Karpas-422 (cell line): ENCODE results near the gene INS. TPM values are rescaled to one million over a fixed set of nuclear protein-coding genes. Genes with fewer than 3 reads are reported as not detected.

Source experiments
- DNase-seq: peaks from one replicate; pipeline ENCODE4 v3.0.0-alpha.2; 2015
- H2AFZ ChIP-seq: fragments of 200-600 bp; sonication (generic); 2 replicates; pipeline ENCODE4 v1.6.1; 2014; ENCODE audit warnings: antibody characterized with exemption, low read length, mixed read lengths
- H3K27ac ChIP-seq: fragments of 200-600 bp; sonication (generic); 2 replicates; pipeline ENCODE4 v1.5.1; 2014; ENCODE audit warnings: mild to moderate bottlenecking, low read length, moderate library complexity
- H3K27me3 ChIP-seq: fragments of 200-600 bp; sonication (generic); 2 replicates; pipeline ENCODE4 v1.6.1; 2014; ENCODE audit warnings: low read length, mixed read lengths
- H3K36me3 ChIP-seq: fragments of 200-600 bp; sonication (generic); 2 replicates; pipeline ENCODE4 v1.6.1; 2014; ENCODE audit warnings: low read length, mixed read lengths; ENCODE audit not compliant: insufficient read depth
- H3K4me1 ChIP-seq: fragments of 200-600 bp; sonication (generic); 2 replicates; pipeline ENCODE4 v1.6.1; 2014; ENCODE audit warnings: mild to moderate bottlenecking, low read length, mixed read lengths
- H3K4me2 ChIP-seq: fragments of 200-600 bp; sonication (generic); 2 replicates; pipeline ENCODE4 v1.6.1; 2014; ENCODE audit warnings: low read length, low read depth, mild to moderate bottlenecking; ENCODE audit not compliant: poor library complexity, severe bottlenecking
- H3K4me3 ChIP-seq: fragments of 200-600 bp; sonication (generic); 2 replicates; pipeline ENCODE4 v1.5.1; 2014; ENCODE audit warnings: mild to moderate bottlenecking, antibody characterized with exemption, low read length, mixed read lengths
- H3K79me2 ChIP-seq: fragments of 200-600 bp; sonication (generic); 2 replicates; pipeline ENCODE4 v1.6.1; 2014; ENCODE audit warnings: mild to moderate bottlenecking, low read length, mixed read lengths
- H3K9ac ChIP-seq: fragments of 200-600 bp; sonication (generic); 2 replicates; pipeline ENCODE4 v1.6.0; 2014; ENCODE audit warnings: low read length
- H3K9me2 ChIP-seq: fragments of 200-600 bp; sonication (generic), shearing (Covaris generic); replicated peaks from 2 replicates; pipeline ENCODE4 v1.6.0; 2014; ENCODE audit warnings: mild to moderate bottlenecking, low read length, moderate library complexity; ENCODE audit not compliant: insufficient read depth
- H3K9me3 ChIP-seq: fragments of 300-700, 200-600 bp; sonication (generic); 2 replicates; pipeline ENCODE4 v1.6.1; 2014; ENCODE audit warnings: low read length, mixed read lengths
- H4K20me1 ChIP-seq: fragments of 200-600 bp; sonication (generic); 2 replicates; pipeline ENCODE4 v1.6.1; 2014; ENCODE audit warnings: mild to moderate bottlenecking, antibody characterized with exemption, low read length, low read depth; ENCODE audit not compliant: insufficient read depth
- total RNA-seq: library from RNA; depleted of rRNA; stranded (reverse); fragments of >200 nt; shearing (Covaris generic); gene quantifications from 2 replicates; pipeline ENCODE4 v1.2.3, GENCODE V29; 2014; ENCODE audit warnings: low replicate concordance

The INS gene
- total RNA-seq, 1 experiment from 2014 or later: not detected

- H4K20me1 ChIP-seq: no peaks in the 10 kb centered on the region
- no peak overlapping the region for H3K4me3 ChIP-seq
- H2AFZ ChIP-seq: no peak overlapping the region
- H3K9ac ChIP-seq: no peak overlapping the region
- H3K9me2 ChIP-seq: no peaks in the 10 kb centered on the region
- no peaks in the 10 kb centered on the region for H3K36me3 ChIP-seq
- H3K4me2 ChIP-seq: no peak overlapping the region
- no peak overlapping the region for H3K27ac ChIP-seq
- H3K9me3 ChIP-seq: no peaks in the 10 kb centered on the region
- no peak for DNase-seq
- H3K79me2 ChIP-seq: no peaks in the 10 kb centered on the region
- H3K4me1 ChIP-seq: no peaks in the 10 kb centered on the region
- H3K27me3 ChIP-seq: no peaks in the 10 kb centered on the region
These were observed 17.6 kb downstream of the INS start for GRCh38 chr11:2143477-2143798.

DNA sequence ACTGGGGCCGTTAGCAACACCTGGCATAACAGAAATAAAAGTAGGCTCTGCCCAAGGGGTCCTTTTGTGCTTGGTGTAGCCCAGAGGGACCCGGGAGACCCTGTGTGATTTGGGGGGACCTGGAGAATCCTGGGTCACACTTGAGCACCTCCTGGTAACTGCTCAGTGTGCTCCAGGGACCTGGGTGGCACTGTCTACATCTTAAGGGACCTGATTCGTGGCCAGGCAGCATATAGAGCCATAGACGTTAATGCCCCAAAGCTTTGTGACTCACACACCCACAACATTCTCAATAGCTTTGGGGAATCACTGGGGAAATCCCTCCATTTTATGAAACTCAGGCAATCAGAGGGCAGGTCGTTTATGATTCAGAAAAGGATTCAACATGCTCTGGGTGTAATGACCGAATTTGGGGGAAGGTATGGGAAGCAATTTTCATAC is 18.2 kb downstream of the INS start:
- Histone ChIP-seq H3K4me3 (no peak overlapping the region), H3K36me3 (no peaks in the 10 kb centered on the region), H3K4me1 (no peaks in the 10 kb centered on the region), H3K9me2 (no peaks in the 10 kb centered on the region), H2AFZ (no peak overlapping the region), H3K79me2 (no peaks in the 10 kb centered on the region), H3K9ac (no peak overlapping the region), H3K27me3 (no peaks in the 10 kb centered on the region), H3K9me3 (no peaks in the 10 kb centered on the region), H4K20me1 (no peaks in the 10 kb centered on the region), H3K27ac (no peak overlapping the region), H3K4me2 (no peak overlapping the region)
- no peak for DNase-seq

DNA sequence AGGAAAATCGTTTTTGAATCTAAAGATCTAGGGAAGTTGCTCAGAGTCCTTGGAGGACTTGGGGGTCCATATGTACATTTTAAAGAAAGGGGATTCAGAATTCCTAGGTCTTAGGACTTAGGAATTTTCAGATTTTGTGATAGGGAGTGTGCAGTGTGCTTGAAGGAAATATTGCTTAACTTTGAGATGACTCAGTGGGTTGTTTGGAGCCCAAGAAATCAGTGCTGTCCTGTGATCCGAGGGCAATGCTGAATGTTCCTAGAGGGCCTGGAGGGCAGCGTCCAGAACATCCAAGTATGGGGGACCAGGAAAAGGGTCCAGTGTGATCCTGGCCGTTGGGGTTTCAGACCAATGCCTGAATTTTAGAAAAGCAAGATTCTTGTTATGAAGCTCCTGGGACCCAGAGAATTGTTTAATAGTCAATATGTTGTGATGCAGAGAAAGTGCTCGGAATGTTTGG is 18.7 kb downstream of the INS start:
- H3K4me1 ChIP-seq: no peaks in the 10 kb centered on the region
- H3K27ac ChIP-seq: no peak overlapping the region
- no peaks in the 10 kb centered on the region for H3K36me3 ChIP-seq
- H3K9ac ChIP-seq: no peak overlapping the region
- H3K4me2 ChIP-seq: no peak overlapping the region
- H4K20me1 ChIP-seq: no peaks in the 10 kb centered on the region
- no peaks in the 10 kb centered on the region for H3K9me3 ChIP-seq
- no peak overlapping the region for H2AFZ ChIP-seq
- no peaks in the 10 kb centered on the region for H3K27me3 ChIP-seq
- no peaks in the 10 kb centered on the region for H3K9me2 ChIP-seq
- H3K4me3 ChIP-seq: no peak overlapping the region
- DNase-seq: no peak
- H3K79me2 ChIP-seq: no peaks in the 10 kb centered on the region

DNA sequence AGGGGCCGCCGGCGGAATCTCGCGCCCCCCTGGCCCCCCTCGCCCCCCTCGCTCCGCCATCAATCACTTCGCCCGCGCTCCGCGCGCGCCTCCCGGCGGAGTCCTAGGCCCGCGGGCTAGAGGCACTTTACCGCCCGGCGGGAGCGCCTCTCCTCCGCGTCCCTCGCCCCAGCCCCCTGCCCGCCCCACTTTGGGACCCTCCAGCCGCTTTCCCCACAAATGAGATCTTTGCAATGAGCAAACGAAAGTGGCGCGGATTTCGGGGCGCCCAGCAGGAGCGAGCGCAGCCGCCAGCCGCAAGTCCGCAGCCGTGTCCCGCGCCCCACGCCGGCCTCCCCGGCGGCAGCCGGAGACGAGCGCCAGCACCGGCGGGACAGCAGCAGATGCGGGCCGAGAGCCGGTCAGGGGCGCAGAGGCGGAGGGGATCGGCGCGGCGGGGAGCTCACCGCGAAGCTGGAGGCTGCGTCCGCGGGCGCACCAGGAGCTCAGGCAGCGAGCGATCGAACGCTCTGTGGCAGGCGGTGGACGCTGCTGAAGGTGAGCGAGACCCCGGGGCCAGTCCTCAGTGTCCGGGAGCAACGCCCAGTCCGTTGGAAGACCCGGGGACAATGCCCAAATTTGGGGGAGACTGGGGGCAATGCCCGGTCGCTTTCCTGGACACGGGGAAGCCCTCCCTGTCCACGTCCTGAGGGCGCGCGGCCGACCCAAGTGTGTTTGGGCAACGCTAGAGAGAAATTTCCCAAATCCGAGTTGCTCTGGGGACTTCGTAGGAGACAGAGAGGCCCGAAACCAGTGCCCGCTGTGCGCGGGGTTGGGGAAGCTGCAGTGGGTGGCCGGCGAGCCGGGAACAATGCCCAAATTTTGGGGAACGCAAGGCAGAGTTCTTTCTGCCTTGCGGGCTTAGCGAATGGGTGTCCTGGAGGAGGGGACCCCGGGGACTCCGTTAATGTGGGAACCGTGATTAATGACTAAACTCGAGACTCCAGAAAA is 20.3 kb downstream of the INS start:
- Histone ChIP-seq H3K36me3 (no peaks in the 10 kb centered on the region), H3K4me2 (no peak overlapping the region), H3K9me2 (no peaks in the 10 kb centered on the region), H3K79me2 (no peaks in the 10 kb centered on the region), H3K4me3 (no peak overlapping the region), H4K20me1 (no peaks in the 10 kb centered on the region), H3K27ac (no peak overlapping the region), H3K9ac (no peak overlapping the region), H3K4me1 (no peaks in the 10 kb centered on the region), H3K9me3 (no peaks in the 10 kb centered on the region), H3K27me3 (no peaks in the 10 kb centered on the region), H2AFZ (no peak overlapping the region)
- no peak for DNase-seq

GRCh38 chr11:2139621-2140337 is 21.2 kb downstream of the INS start:
- Histone ChIP-seq H3K4me2 (no peak overlapping the region), H3K9ac (no peak overlapping the region), H3K27me3 (no peaks in the 10 kb centered on the region)

DNA sequence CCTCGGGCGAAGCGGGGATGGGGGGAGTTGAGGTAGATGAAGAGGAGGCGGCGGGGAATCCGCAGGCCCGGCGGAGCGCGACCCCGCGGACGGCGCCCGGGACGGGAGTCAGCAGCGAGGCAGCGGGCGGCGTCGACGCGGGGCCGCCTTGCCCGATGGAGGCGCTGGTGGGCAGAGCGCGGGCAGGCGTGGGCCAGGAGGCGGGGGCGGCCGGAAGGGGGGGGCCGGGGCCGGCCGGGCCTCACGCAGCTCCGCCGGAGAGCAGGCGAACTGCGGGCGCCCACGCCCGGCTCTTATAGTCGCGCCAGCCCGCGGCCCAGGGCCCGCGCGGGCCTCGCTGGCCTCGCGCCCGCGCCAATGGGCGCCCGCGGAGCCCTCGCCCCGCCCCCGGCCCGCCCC is 21.9 kb downstream of the INS start, which contains the start of gene IGF2:
TSS of gene IGF2 (minus strand) at position 267 of the 399 bp plus-strand sequence. CDS start 3,866 bp downstream, outside the sequence.
- no peak within 1 kb of the TSS for H3K27ac ChIP-seq
- no peaks in the 10 kb centered on the region for H3K79me2 ChIP-seq
- no peak within 1 kb of the TSS for H2AFZ ChIP-seq
- DNase-seq: no peak
- no peaks in the 10 kb centered on the region for H3K9me2 ChIP-seq
- no peaks in the 10 kb centered on the region for H3K36me3 ChIP-seq
- no peaks in the 10 kb centered on the region for H3K27me3 ChIP-seq
- H3K4me2 ChIP-seq: no peak within 1 kb of the TSS
- H3K9me3 ChIP-seq: no peaks in the 10 kb centered on the region
- no peaks in the 10 kb centered on the region for H4K20me1 ChIP-seq
- no peak within 1 kb of the TSS for H3K9ac ChIP-seq
- H3K4me3 ChIP-seq: no peak within 1 kb of the TSS
- no peaks in the 10 kb centered on the region for H3K4me1 ChIP-seq

More at GRCh38 chr11:2139621-2140337, 21.2 kb downstream of the INS start:
- no peaks in the 10 kb centered on the region for H3K36me3 ChIP-seq
- DNase-seq: no peak
- no peaks in the 10 kb centered on the region for H3K4me1 ChIP-seq
- H3K79me2 ChIP-seq: no peaks in the 10 kb centered on the region
- no peak overlapping the region for H3K27ac ChIP-seq
- no peaks in the 10 kb centered on the region for H3K9me3 ChIP-seq
- no peaks in the 10 kb centered on the region for H3K9me2 ChIP-seq
- H4K20me1 ChIP-seq: no peaks in the 10 kb centered on the region
- H2AFZ ChIP-seq: no peak overlapping the region
- H3K4me3 ChIP-seq: no peak overlapping the region

DNA sequence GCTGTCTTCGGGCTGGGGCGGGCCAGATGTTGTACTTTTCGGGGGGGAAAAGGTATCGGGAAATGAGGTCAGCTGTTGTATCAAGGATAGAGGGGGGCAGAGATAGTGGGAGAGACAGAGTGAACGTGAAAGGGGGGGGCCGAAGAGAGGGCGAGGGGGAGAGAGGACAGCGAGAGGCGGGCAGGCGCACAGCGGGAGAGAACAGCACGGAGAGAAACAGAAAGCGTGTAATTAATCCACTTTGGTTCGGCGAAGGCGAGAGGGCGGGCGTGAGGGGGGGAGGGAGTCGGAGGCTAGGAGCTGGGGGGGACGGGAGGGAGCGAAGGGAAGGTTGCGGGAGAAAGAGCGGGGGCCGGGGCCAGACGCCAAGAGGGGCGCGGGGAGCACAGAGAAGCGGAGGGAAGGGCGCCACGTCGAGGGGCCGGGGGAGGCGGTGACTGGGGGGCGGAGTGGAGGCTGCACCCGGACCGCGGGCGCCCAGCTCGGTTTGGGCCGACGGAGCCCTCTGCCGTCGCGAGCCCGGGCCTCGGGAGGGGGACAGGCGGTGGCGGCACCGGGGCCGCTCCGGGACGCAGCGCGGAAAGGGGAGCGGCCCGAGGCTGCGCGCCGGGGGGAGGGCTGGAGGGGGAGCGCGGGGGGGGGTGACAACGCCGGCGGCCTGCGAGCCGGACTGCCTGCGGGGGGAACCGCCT is 22.4 kb downstream of the INS start:
- Histone ChIP-seq H3K9me2 (no peaks in the 10 kb centered on the region), H3K9me3 (no peaks in the 10 kb centered on the region), H3K27me3 (no peaks in the 10 kb centered on the region), H2AFZ (no peak overlapping the region), H3K4me2 (no peak overlapping the region), H3K9ac (no peak overlapping the region), H3K4me3 (no peak overlapping the region), H4K20me1 (no peaks in the 10 kb centered on the region), H3K4me1 (no peaks in the 10 kb centered on the region), H3K36me3 (no peaks in the 10 kb centered on the region), H3K27ac (no peak overlapping the region), H3K79me2 (no peaks in the 10 kb centered on the region)
- no peak for DNase-seq

GRCh38 chr11:2138068-2138430 is 23.0 kb downstream of the INS start:
- H3K79me2 ChIP-seq: no peaks in the 10 kb centered on the region
- H3K9ac ChIP-seq: no peak overlapping the region
- H4K20me1 ChIP-seq: no peaks in the 10 kb centered on the region
- no peak for DNase-seq
- H3K36me3 ChIP-seq: no peaks in the 10 kb centered on the region
- H3K4me1 ChIP-seq: no peaks in the 10 kb centered on the region
- H3K27me3 ChIP-seq: no peaks in the 10 kb centered on the region
- H3K9me2 ChIP-seq: no peaks in the 10 kb centered on the region
- H3K9me3 ChIP-seq: no peaks in the 10 kb centered on the region
- H3K4me3 ChIP-seq: no peak overlapping the region
- no peak overlapping the region for H2AFZ ChIP-seq
- no peak overlapping the region for H3K4me2 ChIP-seq
- no peak overlapping the region for H3K27ac ChIP-seq
